GM12864 (cell line): ENCODE results near the gene RAB3C.
"Not testable (repeated sequence)": the region's sequence is repeated elsewhere in the genome, so short reads cannot be mapped to it uniquely, and the experiment has no call there.

Experiments
- DNase-seq: peaks from one replicate; pipeline ENCODE4 v3.0.0-alpha.2; 2011; ENCODE audit warnings: low read depth
- H3K4me3 ChIP-seq: 2 replicates; pipeline ENCODE4 v1.5.1; 2011; ENCODE audit warnings: mild to moderate bottlenecking, low read depth, low read length, control low read depth
- CTCF ChIP-seq: IDR thresholded peaks from 2 replicates; pipeline ENCODE4 v1.5.1; 2011; ENCODE audit warnings: low read depth, mild to moderate bottlenecking, moderate library complexity, low read length, control low read depth, inconsistent platforms; ENCODE audit errors: missing control alignments

The RAB3C gene

GRCh38 chr5:58548068-58548467 lies 34.8 kb upstream of the RAB3C start:
- DNase-seq, result no peak
- H3K4me3 ChIP-seq, result no peak overlapping the region
- TF ChIP-seq CTCF, result no peak

- no peak overlapping the region for H3K4me3 ChIP-seq
- DNase-seq, result no peak
- no peak for TF ChIP-seq CTCF
These were observed 31.4 kb upstream of the RAB3C start for GRCh38 chr5:58551492-58551891.

- DNase-seq, H3K4me3 ChIP-seq: not testable (repeated sequence)
These were observed 25.1 kb upstream of the RAB3C start for GRCh38 chr5:58557665-58558338.

GRCh38 chr5:58563016-58563700 lies 19.7 kb upstream of the RAB3C start:
- H3K4me3 ChIP-seq, DNase-seq: not testable (repeated sequence)

- not testable (repeated sequence) for DNase-seq, H3K4me3 ChIP-seq
These were observed 18.6 kb upstream of the RAB3C start for GRCh38 chr5:58564043-58564832.

GRCh38 chr5:58565033-58565432 lies 17.8 kb upstream of the RAB3C start:
- no peak for DNase-seq
- TF ChIP-seq CTCF, result no peak
- H3K4me3 ChIP-seq, result no peak overlapping the region

DNA sequence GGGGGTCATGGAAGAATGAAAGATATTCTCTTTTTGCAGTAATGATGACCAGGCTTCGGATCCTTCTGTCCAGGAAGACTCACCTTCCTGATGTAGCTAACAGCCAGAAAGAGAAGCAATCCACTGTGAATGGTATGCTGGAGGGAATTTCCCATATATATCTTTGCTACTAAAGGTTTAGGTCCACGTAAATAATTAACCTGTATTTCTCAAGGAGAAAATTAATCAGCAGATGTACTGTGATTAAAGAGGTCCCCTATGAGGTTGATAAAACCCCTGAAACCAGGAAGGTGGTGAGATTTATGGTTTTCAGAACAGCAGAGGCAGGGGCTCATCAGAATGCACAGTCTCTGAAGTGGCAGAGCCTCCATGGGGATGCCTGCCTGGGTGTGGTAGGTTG lies 11.4 kb upstream of the RAB3C start:
- no peak for DNase-seq
- H3K4me3 ChIP-seq, result no peak overlapping the region
- TF ChIP-seq CTCF, result no peak

DNA sequence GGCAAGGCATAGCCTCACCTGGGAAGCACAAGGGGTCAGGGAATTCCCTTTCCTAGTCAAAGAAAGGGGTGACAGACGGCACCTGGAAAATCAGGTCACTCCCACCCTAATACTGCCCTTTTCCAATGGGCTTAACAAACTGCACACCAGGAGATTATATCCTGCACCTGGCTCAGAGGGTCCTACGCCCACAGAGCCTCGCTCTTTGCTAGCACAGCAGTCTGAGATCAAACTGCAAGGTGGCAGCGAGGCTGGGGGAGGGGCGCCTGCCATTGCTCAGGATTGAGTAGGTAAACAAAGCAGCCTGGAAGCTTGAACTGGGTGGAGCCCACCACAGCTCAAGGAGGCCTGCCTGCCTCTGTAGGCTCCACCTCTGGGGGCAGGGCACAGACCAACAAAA lies 9.9 kb upstream of the RAB3C start:
- not testable (repeated sequence) for H3K4me3 ChIP-seq, DNase-seq

DNA sequence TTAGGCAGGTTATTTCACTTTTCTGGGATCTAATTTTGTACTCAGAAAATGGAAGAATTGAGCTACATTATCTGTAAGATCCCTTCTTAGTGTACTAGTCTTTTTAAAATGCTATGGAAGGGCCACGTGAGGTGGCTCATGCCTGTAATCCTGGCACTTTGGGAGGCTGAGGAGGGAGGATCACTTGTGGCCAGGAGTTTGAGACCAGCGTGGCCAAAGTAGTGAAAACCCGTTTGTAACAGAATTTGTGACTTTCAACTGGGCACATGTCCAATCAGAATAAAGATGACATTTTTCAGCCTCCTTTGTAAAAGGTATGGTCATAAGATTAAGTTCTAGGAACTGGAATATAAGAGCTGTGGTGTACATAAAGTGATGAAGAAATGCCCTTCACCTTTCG lies 3.1 kb upstream of the RAB3C start:
- DNase-seq, result no peak
- no peak for TF ChIP-seq CTCF
- H3K4me3 ChIP-seq, result no peak overlapping the region
